HepG2 (cell line): ENCODE data around the gene DNAL4. TPM values are rescaled to one million over a fixed set of nuclear protein-coding genes. Genes with fewer than 3 reads are reported as not detected.

Source experiments
- ATAC-seq: fragments of 200-7000 bp; cut with Tn5 transposase; 3 replicates; pipeline ENCODE4 v1.9.1; 2020; ENCODE audit warnings: mild to moderate bottlenecking, moderate library complexity
- BruUV-seq: library from RNA; stranded (reverse); fragments of 400-500 nt; replicated peaks from 2 replicates; lab custom pipeline; 2021; lab: Mats Ljungman, UMichigan
- CTCF ChIA-PET: fragments of 300-600 bp; formaldehyde crosslinking; extraction: SDS; loops from one replicate; lab custom pipeline; 2021; ENCODE audit warnings: low total read pairs, inconsistent platforms, low intra/inter-chr PET ratio; lab: Yijun Ruan, JAX
- POLR2A ChIA-PET: fragments of 350-600 bp; sonication (Branson Sonifier 250); formaldehyde crosslinking; loops from one replicate; lab custom pipeline; 2020; ENCODE audit warnings: antibody characterized with exemption, inconsistent platforms; lab: Yijun Ruan, JAX
- DNase-seq: peaks from one replicate; pipeline ENCODE4 v3.0.0-alpha.2; 2015; ENCODE audit warnings: low spot score
- FAIRE-seq: peaks from 3 replicates; lab custom pipeline; 2011; peaks lifted over from hg19 to GRCh38; lab: Jason Lieb, UNC
- H2AFZ ChIP-seq: one replicate; pipeline ENCODE4 v1.6.1; 2011; ENCODE audit warnings: low read length, inconsistent platforms
- H3K27ac ChIP-seq: fragments of 300-600 bp; 3 replicates; pipeline ENCODE4 v1.8.0; 2011; ENCODE audit warnings: mixed run types, mild to moderate bottlenecking, mixed read lengths, low read length, inconsistent platforms; ENCODE audit not compliant: insufficient read depth; ENCODE audit errors: extremely low read length
- H3K27me3 ChIP-seq, 2 experiments: fragments of 200-600 bp in 1 of 2; 2 replicates in 1 of 2; 3 replicates in 1 of 2; pipeline versions ENCODE4 v1.6.0 to v1.8.0; 2011; ENCODE audit warnings: low read length in 2 of 2, mild to moderate bottlenecking in 2 of 2, moderate library complexity in 2 of 2, inconsistent platforms in 1 of 2; ENCODE audit not compliant: insufficient read depth in 2 of 2, control insufficient read depth in 1 of 2
- H3K36me3 ChIP-seq, 2 experiments: fragments of 200-600 bp in 1 of 2; replicated peaks in 1 of 2; 2 replicates in 1 of 2; 3 replicates in 1 of 2; pipeline versions ENCODE4 v1.5.1 to v1.8.0; 2011; ENCODE audit warnings: low read length in 2 of 2, inconsistent platforms in 1 of 2; ENCODE audit not compliant: insufficient read depth in 2 of 2, control insufficient read depth in 1 of 2
- H3K4me1 ChIP-seq: 2 replicates; pipeline ENCODE4 v1.5.1; 2012; ENCODE audit warnings: low read length, inconsistent platforms; ENCODE audit not compliant: insufficient read depth
- H3K4me2 ChIP-seq: 2 replicates; pipeline ENCODE4 v1.6.0; 2011; ENCODE audit warnings: low read depth, low read length, inconsistent platforms
- H3K4me3 ChIP-seq, 3 experiments: fragments of 200-600 bp in 1 of 3; sonication (generic), shearing (Covaris generic) in 1 of 3; replicated peaks in 1 of 3; 2 replicates each; pipeline ENCODE4 v1.5.1; 2011 to 2016; ENCODE audit warnings: low read length in 3 of 3, inconsistent platforms in 2 of 3, low read depth in 2 of 3, mild to moderate bottlenecking in 2 of 3, control low read depth in 1 of 3, mixed read lengths in 1 of 3; ENCODE audit not compliant: insufficient read depth in 1 of 3
- H3K79me2 ChIP-seq: one replicate; pipeline ENCODE4 v1.6.1; 2011; ENCODE audit warnings: low read length, inconsistent platforms; ENCODE audit not compliant: insufficient read depth
- H3K9ac ChIP-seq: 2 replicates; pipeline ENCODE4 v1.6.0; 2011; ENCODE audit warnings: mild to moderate bottlenecking, low read depth, low read length, inconsistent platforms; ENCODE audit not compliant: insufficient read depth
- H3K9me3 ChIP-seq: 2 replicates; pipeline ENCODE4 v1.5.1; 2012; ENCODE audit warnings: mild to moderate bottlenecking, low read length
- H4K20me1 ChIP-seq: 2 replicates; pipeline ENCODE4 v1.6.0; 2011; ENCODE audit warnings: inconsistent platforms, mild to moderate bottlenecking, low read length, moderate library complexity; ENCODE audit not compliant: insufficient read depth
- DMTF1 ChIP-seq: sonication (generic); formaldehyde crosslinking; IDR thresholded peaks from 2 replicates; pipeline ENCODE4 v1.4.0; 2020; ENCODE audit warnings: mild to moderate bottlenecking, missing genetic modification reagents
- FOXP1 ChIP-seq, 2 experiments: fragments of 450-650 bp in 1 of 2; IDR thresholded peaks; 2 replicates each; pipeline ENCODE4 v1.6.1; 2017 to 2018; ENCODE audit warnings: antibody characterized with exemption in 1 of 2
- HNF4A ChIP-seq: sonication (generic); formaldehyde crosslinking; IDR thresholded peaks from 2 replicates; pipeline ENCODE4 v1.4.0; 2020; ENCODE audit warnings: missing genetic modification reagents
- HOXA5 ChIP-seq: sonication (generic); formaldehyde crosslinking; IDR thresholded peaks from 2 replicates; pipeline ENCODE4 v1.4.0; 2020; ENCODE audit warnings: missing genetic modification reagents
- NFKB2 ChIP-seq: sonication (generic); formaldehyde crosslinking; IDR thresholded peaks from 2 replicates; pipeline ENCODE4 v1.4.0; 2020; ENCODE audit warnings: missing genetic modification reagents, borderline replicate concordance
- NFYB ChIP-seq: sonication (generic); formaldehyde crosslinking; IDR thresholded peaks from 2 replicates; pipeline ENCODE4 v1.4.0; 2020; ENCODE audit warnings: missing genetic modification reagents
- RFXAP ChIP-seq: sonication (generic); formaldehyde crosslinking; IDR thresholded peaks from 2 replicates; pipeline ENCODE4 v1.4.0; 2020; ENCODE audit warnings: missing genetic modification reagents, borderline replicate concordance
- RXRA ChIP-seq: sonication (generic); formaldehyde crosslinking; IDR thresholded peaks from 2 replicates; pipeline ENCODE4 v1.5.1; 2020; ENCODE audit warnings: missing genetic modification reagents
- SOX13 ChIP-seq, 3 experiments: fragments of 450-650 bp in 1 of 3; sonication (generic) in 1 of 3; formaldehyde crosslinking in 1 of 3; IDR thresholded peaks in 2 of 3; conservative IDR thresholded peaks in 1 of 3; 2 replicates each; pipeline versions ENCODE4 v1.5.0 to v1.6.1; 2016 to 2020; ENCODE audit warnings: antibody characterized with exemption in 1 of 3, mild to moderate bottlenecking in 1 of 3, missing compliant biosample characterization in 1 of 3, missing genetic modification reagents in 1 of 3, moderate library complexity in 1 of 3
- ZBTB8A ChIP-seq: sonication (generic); formaldehyde crosslinking; IDR thresholded peaks from 2 replicates; pipeline ENCODE4 v1.4.0; 2020; ENCODE audit warnings: mild to moderate bottlenecking, low read depth, missing genetic modification reagents, borderline replicate concordance
- ZNF260 ChIP-seq: sonication (generic); formaldehyde crosslinking; IDR thresholded peaks from 2 replicates; pipeline ENCODE4 v1.4.0; 2020; ENCODE audit warnings: missing genetic modification reagents, low read depth, mild to moderate bottlenecking, borderline replicate concordance
- ZNF567 ChIP-seq: sonication (generic); formaldehyde crosslinking; IDR thresholded peaks from 2 replicates; pipeline ENCODE4 v1.8.1; 2023; ENCODE audit warnings: mild to moderate bottlenecking, missing genetic modification reagents, borderline replicate concordance
- WGBS: methylation state at CpG from one replicate; pipeline ENCODE4 v1.1.6; 2017; ENCODE audit warnings: low lambda C conversion rate; 5-methylcytosine and 5-hydroxymethylcytosine counted together
- in situ Hi-C: cut with HindIII; loops from 2 replicates; pipeline ENCODE4 v1.10.0; 2017; ENCODE audit warnings: low pct_unique_long_range_greater_than_20kb; ENCODE audit not compliant: extremely low pct_ligation_motif_present
- intact Hi-C: fragments of 100-400 bp; cut with micrococcal nuclease; formaldehyde crosslinking; loops from one replicate; pipeline ENCODE4 v1.10.0; 2022; ENCODE audit not compliant: unreplicated experiment
- polyA plus RNA-seq, 8 experiments: library from polyadenylated mRNA; depleted of rRNA in 3 of 8; stranded (reverse) in 7 of 8; unstranded in 1 of 8; fragments of >200 nt; fragmentation: Illumina TruSeq in 4 of 8; extraction: Trizol in 4 of 8; gene quantifications; 2 replicates each; pipeline versions ENCODE4 v1.2.1 to v1.2.3, GENCODE V29; 2011 to 2016; ENCODE audit warnings: low read depth in 4 of 8, missing spikeins in 1 of 8, mixed read lengths in 1 of 8; ENCODE audit not compliant: insufficient read depth in 1 of 8
- total RNA-seq, 5 experiments: library from RNA; depleted of rRNA; stranded (reverse); fragments of >200 nt; fragmentation: Illumina TruSeq; extraction: Trizol; gene quantifications; 2 replicates each; pipeline ENCODE4 v1.2.3, GENCODE V29; 2016; ENCODE audit warnings: low read depth in 1 of 5

The DNAL4 gene
- total and polyA plus RNA-seq, 2 of the 13 experiments (the other 11 are each of a cell fraction or from before 2014, with no cell fraction given): 8.0 to 10.7 TPM

- TF ChIP-seq DMTF1 (CRISPR knock-in tag) (no peak), ZNF567 (0 out of 2 replicates have a peak, but pooled peaks have one; percentile 48), RFXAP (no peak), ZNF260 (CRISPR knock-in tag) (no peak), HOXA5 (no peak; the same call in 1 of the 2 replicates), SOX13 (IDR thresholded peaks at IDR 0.05) (no peak), SOX13 (CRISPR knock-in tag; conservative IDR thresholded peaks at IDR 0.05 in 1 of 2, IDR thresholded peaks at IDR 0.05 in 1 of 2) (no peak), NFYB (CRISPR knock-in tag) (no peak), RXRA (CRISPR knock-in tag) (no peak), NFKB2 (CRISPR knock-in tag) (0 out of 2 replicates have a peak, but pooled peaks have one; percentile 4), HNF4A (CRISPR knock-in tag) (no peak), FOXP1 (IDR thresholded peaks at IDR 0.05) (no peak), FOXP1 (CRISPR knock-in tag; IDR thresholded peaks at IDR 0.05) (no peak), ZBTB8A (CRISPR knock-in tag) (no peak)
- in situ Hi-C loops: no loop called here
- intact Hi-C loops: no loop called here
- WGBS: 11% methylated on average over 10 of the region's 12 CpGs
- ChIA-PET POLR2A (interaction anchor here (0.6 to 1.6 kb wide), 9 partner anchors 8 to 73 kb away, joined by 3 to 5 read pairs (median 4); partner anchors contain the start of gene TOMM22), CTCF (no interaction called here)
- Histone ChIP-seq H4K20me1 (no peaks in the 10 kb centered on the region), H3K27me3 (no peaks in the 10 kb centered on the region; a peak in 1 of 5 replicates), H2AFZ (no peak overlapping the region), H3K36me3 (peaks cover 23 to 32% of the 10 kb centered on the region in 2 experiments; a peak in 4 of 5 replicates), H3K9me3 (no peaks in the 10 kb centered on the region), H3K4me1 (peaks cover 48% of the 10 kb centered on the region), H3K79me2 (peaks cover 3% of the 10 kb centered on the region), H3K4me2 (peak overlapping the region; percentile 99), H3K27ac (peak overlapping the region; percentile 98), H3K4me3 (peak overlapping the region; percentile 69 to 92 (median 72)), H3K9ac (peak overlapping the region; percentile 84)
- BruUV-seq: no TSS peak
- FAIRE-seq (no peak), ATAC-seq (no peak; the same call in 2 of the 3 replicates), DNase-seq (no peak)
These were observed 39.2 kb downstream of the DNAL4 start for GRCh38 chr22:38754751-38755154.
